ENCODE results near the gene GNAI3.

Gene GNAI3

DNA sequence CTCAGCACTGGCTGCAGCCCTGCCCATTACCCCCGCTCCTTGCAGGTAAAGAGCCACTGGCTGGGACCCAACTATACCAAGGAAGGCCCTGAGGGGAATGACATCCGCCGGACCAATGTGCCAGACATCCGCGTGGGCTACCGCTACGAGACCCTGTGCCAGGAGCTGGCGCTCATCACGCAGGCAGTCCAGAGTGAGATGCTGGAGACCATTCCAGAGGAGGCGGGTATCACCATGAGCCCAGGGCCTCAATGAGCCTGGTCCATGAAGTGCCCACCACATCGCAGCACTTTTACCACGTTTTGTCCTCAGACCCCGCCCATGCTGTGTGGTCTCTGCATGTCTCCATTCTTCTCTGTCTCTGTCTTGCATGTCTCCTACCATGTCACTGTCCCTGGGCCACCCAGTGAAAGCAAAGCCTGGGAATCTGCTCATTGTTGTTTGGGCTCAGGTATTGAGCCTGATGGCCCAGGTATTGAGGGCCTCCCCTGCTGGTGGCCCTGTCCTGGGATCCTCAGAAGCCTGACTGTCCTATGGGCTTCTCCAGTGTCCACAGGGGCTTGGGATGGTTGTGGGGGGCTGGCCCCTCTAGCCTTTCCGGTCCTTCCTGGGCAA, 82.6 kb downstream of the GNAI3 start:
- TF ChIP-seq MYC (IDR thresholded peaks at IDR 0.05; ENCODE audit: low read depth, low read length): no peak
- no peak for TF ChIP-seq POLR2A (IDR thresholded peaks at IDR 0.05; ENCODE audit: extremely low read depth, insufficient read length)
- TF ChIP-seq, protein P1, sequence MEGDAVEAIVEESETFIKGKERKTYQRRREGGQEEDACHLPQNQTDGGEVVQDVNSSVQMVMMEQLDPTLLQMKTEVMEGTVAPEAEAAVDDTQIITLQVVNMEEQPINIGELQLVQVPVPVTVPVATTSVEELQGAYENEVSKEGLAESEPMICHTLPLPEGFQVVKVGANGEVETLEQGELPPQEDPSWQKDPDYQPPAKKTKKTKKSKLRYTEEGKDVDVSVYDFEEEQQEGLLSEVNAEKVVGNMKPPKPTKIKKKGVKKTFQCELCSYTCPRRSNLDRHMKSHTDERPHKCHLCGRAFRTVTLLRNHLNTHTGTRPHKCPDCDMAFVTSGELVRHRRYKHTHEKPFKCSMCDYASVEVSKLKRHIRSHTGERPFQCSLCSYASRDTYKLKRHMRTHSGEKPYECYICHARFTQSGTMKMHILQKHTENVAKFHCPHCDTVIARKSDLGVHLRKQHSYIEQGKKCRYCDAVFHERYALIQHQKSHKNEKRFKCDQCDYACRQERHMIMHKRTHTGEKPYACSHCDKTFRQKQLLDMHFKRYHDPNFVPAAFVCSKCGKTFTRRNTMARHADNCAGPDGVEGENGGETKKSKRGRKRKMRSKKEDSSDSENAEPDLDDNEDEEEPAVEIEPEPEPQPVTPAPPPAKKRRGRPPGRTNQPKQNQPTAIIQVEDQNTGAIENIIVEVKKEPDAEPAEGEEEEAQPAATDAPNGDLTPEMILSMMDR (IDR thresholded peaks at IDR 0.05; ENCODE audit: low read depth, low read length): no peak
- TF ChIP-seq, protein P2, sequence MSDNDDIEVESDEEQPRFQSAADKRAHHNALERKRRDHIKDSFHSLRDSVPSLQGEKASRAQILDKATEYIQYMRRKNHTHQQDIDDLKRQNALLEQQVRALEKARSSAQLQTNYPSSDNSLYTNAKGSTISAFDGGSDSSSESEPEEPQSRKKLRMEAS (IDR thresholded peaks at IDR 0.05; ENCODE audit: low read depth, low read length): no peak
- H3K4me3 ChIP-seq (ENCODE audit: low read depth, low read length): no peak overlapping the region

DNA sequence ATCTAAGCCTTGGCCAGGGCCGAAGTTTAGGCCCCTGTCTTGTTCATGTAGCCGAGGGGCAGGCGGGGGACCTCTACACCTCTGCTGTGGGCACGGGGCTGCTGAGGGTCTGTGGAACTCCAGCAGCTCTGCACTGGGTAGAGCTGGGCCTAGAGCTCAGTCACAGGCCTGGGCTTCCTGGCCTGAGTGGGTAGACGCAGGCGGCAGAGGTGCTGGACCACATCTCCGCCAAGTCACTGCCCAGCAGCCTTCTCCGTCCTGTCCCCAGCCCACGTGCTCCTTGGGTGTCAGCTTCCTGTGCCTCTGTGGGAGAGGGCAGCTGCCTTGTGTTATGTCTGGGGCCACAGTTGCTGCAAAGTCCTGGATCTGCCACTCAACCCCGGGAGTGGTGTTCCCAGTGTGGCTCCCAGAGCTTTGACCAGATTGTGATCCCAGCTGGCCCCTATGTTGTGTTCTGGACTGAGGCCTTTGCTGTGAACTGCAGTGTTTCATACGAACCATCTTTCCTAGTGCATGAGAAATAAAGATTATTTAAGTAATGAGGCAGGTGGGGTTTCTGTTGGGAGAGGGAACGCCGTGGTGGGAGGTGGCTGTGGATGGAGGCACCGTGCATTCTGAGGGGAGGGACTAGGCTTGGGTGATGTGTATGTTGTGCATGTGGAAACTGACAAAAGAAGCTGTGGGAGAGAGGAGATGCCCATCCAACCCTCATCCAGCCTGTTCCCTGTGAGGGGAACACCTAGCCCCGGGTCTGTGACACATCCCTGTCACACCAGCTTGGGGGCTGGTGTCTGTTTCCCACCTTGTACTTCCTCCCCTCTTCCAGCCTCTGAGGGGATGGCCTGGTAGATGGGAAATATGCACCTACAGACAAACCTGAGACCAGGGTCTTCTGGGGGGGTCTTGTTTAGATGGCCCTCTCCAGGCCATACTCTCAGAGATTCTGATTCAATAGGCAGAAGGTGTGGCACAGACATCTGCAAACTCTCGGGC, 83.4 kb downstream of the GNAI3 start:
- DNase-seq (ENCODE audit: low read depth): no peak
- no peak overlapping the region for H3K4me3 ChIP-seq (ENCODE audit: low read depth, low read length)
- TF ChIP-seq, protein P1 (IDR thresholded peaks at IDR 0.05; ENCODE audit: low read depth, low read length): no peak
- TF ChIP-seq, protein P2 (IDR thresholded peaks at IDR 0.05; ENCODE audit: low read depth, low read length): no peak
- no peak for TF ChIP-seq POLR2A (IDR thresholded peaks at IDR 0.05; ENCODE audit: extremely low read depth, insufficient read length)
- no peak for TF ChIP-seq MYC (IDR thresholded peaks at IDR 0.05; ENCODE audit: low read depth, low read length)

More for the DNA sequence above, 82.6 kb downstream of the GNAI3 start:
- DNase-seq (ENCODE audit: low read depth): no peak

DNA sequence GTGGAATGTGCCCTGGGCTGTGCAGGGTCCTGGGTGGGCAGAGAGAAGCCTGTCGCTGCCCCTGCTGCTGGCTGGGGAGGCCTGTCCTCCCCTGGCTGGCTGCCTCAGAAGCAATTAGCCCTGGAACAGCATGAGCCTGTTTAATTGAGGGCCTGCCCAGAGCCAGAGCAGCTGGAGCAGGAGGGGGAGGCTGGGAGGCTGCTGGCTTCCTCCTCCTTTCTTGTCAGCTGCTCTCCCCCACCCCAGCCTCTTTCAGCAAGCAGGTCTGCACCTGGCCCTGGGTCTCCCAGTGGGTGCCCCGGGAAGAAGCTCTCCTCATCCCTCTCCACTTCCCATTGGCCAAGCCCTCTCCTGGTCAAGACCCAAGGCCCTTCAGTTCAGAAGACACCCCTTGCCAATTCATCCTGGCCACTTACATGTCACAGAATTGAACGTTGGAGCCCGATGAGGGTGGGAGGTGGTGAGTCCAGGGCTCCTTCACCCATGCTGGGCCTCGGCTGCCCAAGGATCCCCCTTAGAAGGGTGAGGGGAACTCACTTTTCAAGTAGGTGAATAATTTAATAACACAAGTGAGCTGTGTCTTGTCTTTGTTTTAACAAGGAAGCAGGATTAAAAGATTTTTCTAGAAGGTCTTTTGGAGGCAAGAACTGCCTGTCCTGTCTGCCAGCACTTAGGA, 84.4 kb downstream of the GNAI3 start:
- no peak overlapping the region for H3K4me3 ChIP-seq (ENCODE audit: low read depth, low read length)
- no peak for DNase-seq (ENCODE audit: low read depth)
- no peak for TF ChIP-seq POLR2A (IDR thresholded peaks at IDR 0.05; ENCODE audit: extremely low read depth, insufficient read length)

DNA sequence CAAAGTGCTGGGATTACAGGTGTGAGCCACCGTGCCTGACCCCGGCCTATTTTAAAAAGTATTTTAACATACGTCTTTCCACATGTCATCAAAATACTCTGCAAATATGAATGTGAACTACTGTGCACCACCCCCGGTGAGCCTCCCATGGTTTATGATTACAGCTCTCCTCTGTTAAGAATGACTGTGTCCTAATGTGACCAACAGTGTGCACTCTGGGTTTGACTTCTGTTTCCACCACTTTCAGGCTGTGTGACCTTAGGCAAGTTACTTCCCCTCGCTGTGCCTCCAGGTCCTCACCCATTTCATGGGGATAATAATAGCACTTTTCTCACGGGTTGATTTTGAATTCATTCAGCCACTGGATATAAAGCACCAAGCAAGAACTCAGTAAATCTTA, 85.9 kb downstream of the GNAI3 start:
- H3K4me3 ChIP-seq (ENCODE audit: low read depth, low read length): no peak overlapping the region
- DNase-seq (ENCODE audit: low read depth): no peak
- TF ChIP-seq, protein P1 (IDR thresholded peaks at IDR 0.05; ENCODE audit: low read depth, low read length): no peak
- no peak for TF ChIP-seq MYC (IDR thresholded peaks at IDR 0.05; ENCODE audit: low read depth, low read length)
- no peak for TF ChIP-seq POLR2A (IDR thresholded peaks at IDR 0.05; ENCODE audit: extremely low read depth, insufficient read length)
- TF ChIP-seq, protein P2 (IDR thresholded peaks at IDR 0.05; ENCODE audit: low read depth, low read length): no peak

DNA sequence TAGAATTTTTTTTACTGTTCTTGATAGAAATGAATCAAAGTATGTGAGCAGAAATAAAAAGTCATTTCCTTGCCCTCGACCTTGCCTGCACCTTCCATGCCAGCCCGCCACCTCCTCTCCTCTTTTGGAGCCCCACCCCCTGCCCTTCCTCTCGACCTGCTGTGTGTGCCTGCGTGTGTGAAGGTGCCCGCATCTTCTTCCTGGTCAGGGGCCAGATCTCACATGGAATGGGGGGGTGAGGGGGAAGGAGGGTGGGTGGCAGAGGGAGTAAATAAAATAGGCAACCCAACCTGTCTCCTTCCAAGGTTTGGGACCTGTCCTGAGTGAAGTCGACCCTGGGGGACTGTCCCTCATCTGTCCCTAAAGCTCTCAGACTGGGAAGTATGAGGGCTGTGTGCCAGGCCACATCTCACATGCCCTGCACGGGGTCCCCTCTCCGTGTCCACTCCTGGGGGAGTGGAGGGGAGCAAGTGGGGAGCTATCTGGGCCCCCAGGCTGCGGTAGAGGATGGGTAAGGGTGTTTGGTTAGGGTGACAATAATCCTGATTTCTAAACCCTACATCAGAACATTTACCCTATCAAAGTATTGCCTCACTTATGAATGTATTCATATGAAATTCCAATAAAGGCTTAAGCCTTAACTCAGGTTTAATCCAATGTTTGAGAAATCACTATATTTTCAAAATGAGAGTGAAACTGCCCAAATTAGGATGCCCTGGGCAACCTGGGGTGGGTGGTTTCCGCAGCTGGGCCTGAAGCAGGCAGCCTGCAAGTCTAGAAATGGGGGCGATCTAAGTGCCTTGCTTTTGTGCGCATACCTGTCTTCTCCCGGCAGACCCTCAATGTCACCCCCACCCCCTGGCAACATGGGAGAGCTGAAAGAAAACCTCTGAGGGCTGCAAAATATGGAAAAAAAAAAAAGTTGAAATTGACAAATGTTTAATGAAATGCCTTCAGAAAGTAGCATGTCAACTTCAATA, 86.6 kb downstream of the GNAI3 start:
- no peak for DNase-seq (ENCODE audit: low read depth)
- H3K4me3 ChIP-seq (ENCODE audit: low read depth, low read length): no peak overlapping the region
- TF ChIP-seq, protein P2 (IDR thresholded peaks at IDR 0.05; ENCODE audit: low read depth, low read length): no peak
- no peak for TF ChIP-seq POLR2A (IDR thresholded peaks at IDR 0.05; ENCODE audit: extremely low read depth, insufficient read length)

DNA sequence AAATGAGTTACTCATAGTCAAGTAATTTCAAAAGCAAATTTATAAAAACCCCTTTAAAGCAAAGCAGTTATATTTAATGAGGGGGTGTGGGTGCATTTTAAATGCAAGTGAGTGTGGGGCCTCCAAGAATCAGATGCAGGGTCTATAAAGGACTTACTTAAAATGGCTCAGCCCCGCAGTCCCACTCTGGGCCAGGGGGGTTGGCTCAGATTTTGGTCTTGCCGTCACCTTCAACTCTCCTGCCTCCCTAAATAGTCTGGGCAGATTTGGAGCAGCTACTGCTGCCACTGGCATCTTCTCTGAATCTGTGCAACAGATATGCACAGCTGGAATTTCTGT, 87.4 kb downstream of the GNAI3 start:
- no peak overlapping the region for H3K4me3 ChIP-seq (ENCODE audit: low read depth, low read length)
- TF ChIP-seq, protein P1 (IDR thresholded peaks at IDR 0.05; ENCODE audit: low read depth, low read length): no peak
- TF ChIP-seq MYC (IDR thresholded peaks at IDR 0.05; ENCODE audit: low read depth, low read length) (no peak), POLR2A (IDR thresholded peaks at IDR 0.05; ENCODE audit: extremely low read depth, insufficient read length) (no peak)
- TF ChIP-seq, protein P2 (IDR thresholded peaks at IDR 0.05; ENCODE audit: low read depth, low read length): no peak
- no peak for DNase-seq (ENCODE audit: low read depth)
